Heart left ventricle (tissue), 16 donors: Measurements from ENCODE around the gene ABLIM2. TPM values are rescaled to one million over a fixed set of nuclear protein-coding genes. Genes with fewer than 3 reads are reported as not detected.

Source experiments
- ATAC-seq, 4 donors: fragments of 200-7000 bp; cut with Tn5 transposase; one replicate each; pipeline ENCODE4 v1.9.1; 2020 to 2022; ENCODE audit warnings: moderate library complexity in 4 of 4, mild to moderate bottlenecking in 3 of 4, moderate number of reproducible peaks in 1 of 4
- DNase-seq, 5 donors: peaks; one replicate each; pipeline ENCODE4 v3.0.0-alpha.2; 2020
- H3K27ac ChIP-seq, 12 donors: fragments of 200-600 bp; sonication (generic) in 4 of 12; one replicate each; pipeline versions ENCODE4 v1.5.0 to v1.8.0; 2016 to 2022; ENCODE audit warnings: mild to moderate bottlenecking in 2 of 12
- H3K27me3 ChIP-seq, 9 donors: fragments of 200-600 bp; sonication (generic) in 2 of 9; one replicate each; pipeline versions ENCODE4 v1.5.1 to v1.8.0; 2016 to 2022; ENCODE audit warnings: mild to moderate bottlenecking in 3 of 9
- H3K36me3 ChIP-seq, 9 donors: fragments of 200-600 bp; sonication (generic) in 2 of 9; one replicate each; pipeline versions ENCODE4 v1.5.0 to v1.8.0; 2018 to 2022; ENCODE audit warnings: mild to moderate bottlenecking in 2 of 9
- H3K4me1 ChIP-seq, 12 donors: fragments of 200-600 bp; sonication (generic) in 4 of 12; one replicate each; pipeline versions ENCODE4 v1.5.0 to v1.8.0; 2016 to 2022; ENCODE audit warnings: mild to moderate bottlenecking in 3 of 12
- H3K4me3 ChIP-seq, 12 donors: fragments of 200-600 bp; sonication (generic) in 4 of 12; one replicate each; pipeline versions ENCODE4 v1.5.0 to v1.8.0; 2017 to 2022; ENCODE audit warnings: mild to moderate bottlenecking in 9 of 12, moderate library complexity in 4 of 12
- H3K9me3 ChIP-seq, 12 donors: fragments of 200-600 bp; sonication (generic) in 4 of 12; one replicate each; pipeline versions ENCODE4 v1.5.0 to v1.8.0; 2016 to 2022; ENCODE audit warnings: mild to moderate bottlenecking in 1 of 12
- POLR2A ChIP-seq, 2 donors: fragments of 450-650 bp; IDR thresholded peaks; one replicate each; pipeline ENCODE4 v1.6.1; 2017; ENCODE audit warnings: antibody characterized with exemption in 2 of 2, mild to moderate bottlenecking in 2 of 2, moderate library complexity in 2 of 2
- WGBS, 4 donors: extraction: QIAGEN DNeasy Blood & Tissue Kit in 2 of 4; methylation state at CpG; one replicate each; pipeline versions ENCODE4 v1.1.5 to v1.1.7; 2013 to 2018; 5-methylcytosine and 5-hydroxymethylcytosine counted together
- intact Hi-C, 10 donors: fragments of 100-400 bp; cut with DNase I; formaldehyde crosslinking; loops; one replicate each; pipeline versions ENCODE4 v1.11.1 to v1.14.2; 2022
- polyA plus RNA-seq, 2 donors: library from polyadenylated mRNA; stranded (reverse); fragments of 200-250 nt; gene quantifications; one replicate each; pipeline ENCODE4 v1.2.3, GENCODE V29; 2013
- total RNA-seq, 9 donors: library from RNA; depleted of rRNA in 2 of 9; stranded (reverse); fragments of >200 nt in 2 of 9; fragmentation: NEBNext Ultra II Directional in 3 of 9; extraction: Animal tissue kit (Norgen Biotek cat#: 25700) in 3 of 9; gene quantifications; one replicate each; pipeline versions ENCODE4 v1.1.0 to v1.2.4, GENCODE V29; 2016 to 2023
- TF ChIP-seq, protein P1 (sequence below), 12 donors: fragments of 200-600 bp; sonication (generic) in 4 of 12; IDR thresholded peaks; one replicate each; pipeline versions ENCODE4 v1.5.0 to v1.8.0; 2018 to 2022; ENCODE audit warnings: antibody characterized with exemption in 12 of 12, mild to moderate bottlenecking in 5 of 12
- donor health status: ischemic (EF 13 %, LVEDD 7.1; RV severe dilation, severe dysfunction).
- donor health status: healthy with polysubstance abuse.
- donor health status: DM: no; HTN: yes; CAD: no.
- donor health status: DM: no; HTN: no; CAD: no.
- donor health status: ischemic (EF 25% LVEDD 6.9; RV normal size, moderate dysfunction).
- donor health status: ischemic (EF 25% LVEDD 5.7; RV mildly dilated, moderate dysfunction).
- donor health status: healthy.
- donor health status: DM: yes; HTN: yes; CAD: no.
- donor health status: ischemic (EF 35%, LVEDD 5.7; RV mildly dilated, moderate dysfunction).
- donor health status: nonischemic (EF 11% LVEDD 7.7; RV severe dilation, severe dysfunction).
- donor health status: DM: yes; HTN: yes; CAD: no.
- donor health status: PGD.
- donor health status: ischemic (EF 29% LVEDD 5.4; RV normal size, mild dysfunction).
- donor health status: nonischemic (EF 23%, LVEDD 6.1; RV moderate dilation, normal function).

ABLIM2 gene
- total and polyA plus RNA-seq, 11 donors = 11.1 to 27.9 (median 18.4) TPM

- ATAC-seq (peak in 3 of 4 donors; percentile 61 to 71 (median 64)), DNase-seq (peak in 4 of 5 donors; percentile 26 to 64 (median 42))
- Histone ChIP-seq H3K27me3 (no peaks in the 10 kb centered on the region), H3K9me3 (peaks cover 0 to 22% (median 13%) of the 10 kb centered on the region in 12 donors), H3K27ac (peak overlapping the region in 2 of 12 donors; percentile 16 to 35), H3K4me3 (no peak overlapping the region), H3K4me1 (peaks cover 0 to 12% (median 0%) of the 10 kb centered on the region in 12 donors), H3K36me3 (peaks cover 0 to 1% (median 0%) of the 10 kb centered on the region in 9 donors)
- intact Hi-C loops = no loop called here
- WGBS, 4 donors = 54 to 62% (median 59%) methylated on average over 4 of the region's 4 CpGs
- TF ChIP-seq, protein P1, sequence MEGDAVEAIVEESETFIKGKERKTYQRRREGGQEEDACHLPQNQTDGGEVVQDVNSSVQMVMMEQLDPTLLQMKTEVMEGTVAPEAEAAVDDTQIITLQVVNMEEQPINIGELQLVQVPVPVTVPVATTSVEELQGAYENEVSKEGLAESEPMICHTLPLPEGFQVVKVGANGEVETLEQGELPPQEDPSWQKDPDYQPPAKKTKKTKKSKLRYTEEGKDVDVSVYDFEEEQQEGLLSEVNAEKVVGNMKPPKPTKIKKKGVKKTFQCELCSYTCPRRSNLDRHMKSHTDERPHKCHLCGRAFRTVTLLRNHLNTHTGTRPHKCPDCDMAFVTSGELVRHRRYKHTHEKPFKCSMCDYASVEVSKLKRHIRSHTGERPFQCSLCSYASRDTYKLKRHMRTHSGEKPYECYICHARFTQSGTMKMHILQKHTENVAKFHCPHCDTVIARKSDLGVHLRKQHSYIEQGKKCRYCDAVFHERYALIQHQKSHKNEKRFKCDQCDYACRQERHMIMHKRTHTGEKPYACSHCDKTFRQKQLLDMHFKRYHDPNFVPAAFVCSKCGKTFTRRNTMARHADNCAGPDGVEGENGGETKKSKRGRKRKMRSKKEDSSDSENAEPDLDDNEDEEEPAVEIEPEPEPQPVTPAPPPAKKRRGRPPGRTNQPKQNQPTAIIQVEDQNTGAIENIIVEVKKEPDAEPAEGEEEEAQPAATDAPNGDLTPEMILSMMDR (IDR thresholded peaks at IDR 0.05) = no peak
- TF ChIP-seq POLR2A (IDR thresholded peaks at IDR 0.05) = no peak
Measured at GRCh38 chr4:8090312-8090711, 68.3 kb downstream of the ABLIM2 start.

GRCh38 chr4:8089862-8090261 is 68.8 kb downstream of the ABLIM2 start:
- Histone ChIP-seq H3K4me3 (no peak overlapping the region), H3K27me3 (no peaks in the 10 kb centered on the region), H3K9me3 (peaks cover 0 to 20% (median 13%) of the 10 kb centered on the region in 12 donors), H3K27ac (peak overlapping the region in 1 of 12 donors; percentile 35), H3K4me1 (peaks cover 0 to 12% (median 0%) of the 10 kb centered on the region in 12 donors), H3K36me3 (no peaks in the 10 kb centered on the region)
- peak in 2 of 5 donors; percentile 2 to 34 for DNase-seq
- peak in 2 of 4 donors; percentile 35 for ATAC-seq
- intact Hi-C loops = no loop called here
- 84 to 90% (median 87%) methylated on average over 7 of the region's 7 CpGs for WGBS, 4 donors
- TF ChIP-seq POLR2A (IDR thresholded peaks at IDR 0.05) = no peak
- TF ChIP-seq, protein P1 (IDR thresholded peaks at IDR 0.05) = no peak

- peak in 2 of 5 donors; percentile 22 to 35 for DNase-seq
- no peaks in the 10 kb centered on the region for H3K36me3 ChIP-seq
Measured at GRCh38 chr4:8088966-8089491, 69.6 kb downstream of the ABLIM2 start.

GRCh38 chr4:8087921-8088495 is 70.6 kb downstream of the ABLIM2 start:
- peaks cover 0 to 12% (median 0%) of the 10 kb centered on the region in 12 donors for H3K4me1 ChIP-seq
- no peaks in the 10 kb centered on the region for H3K36me3 ChIP-seq
- H3K27me3 ChIP-seq = no peaks in the 10 kb centered on the region
- H3K9me3 ChIP-seq = peaks cover 0 to 4% (median under 1%) of the 10 kb centered on the region in 12 donors
- no peak overlapping the region for H3K4me3 ChIP-seq
- intact Hi-C loops = no loop called here
- WGBS, 4 donors = 67 to 83% (median 75%) methylated on average over 7 to 18 of the region's 18 CpGs
- DNase-seq (peak in 1 of 5 donors; percentile 53), ATAC-seq (peak in 1 of 4 donors; percentile 5)
- TF ChIP-seq, protein P1 (IDR thresholded peaks at IDR 0.05) = no peak
- H3K27ac ChIP-seq = no peak overlapping the region

More at GRCh38 chr4:8088966-8089491, 69.6 kb downstream of the ABLIM2 start:
- Histone ChIP-seq H3K9me3 (peaks cover 0 to 14% (median 11%) of the 10 kb centered on the region in 12 donors), H3K27me3 (no peaks in the 10 kb centered on the region), H3K4me1 (peaks cover 0 to 12% (median 0%) of the 10 kb centered on the region in 12 donors), H3K4me3 (no peak overlapping the region), H3K27ac (no peak overlapping the region)
- no peak for ATAC-seq
- 89 to 90% (median 90%) methylated on average over 12 of the region's 12 CpGs for WGBS, 4 donors
- intact Hi-C loops = no loop called here
- TF ChIP-seq, protein P1 (IDR thresholded peaks at IDR 0.05) = no peak
- TF ChIP-seq POLR2A (IDR thresholded peaks at IDR 0.05) = no peak
